Karpas-422 (cell line): ENCODE measurements around the gene CYP1A2. TPM values are rescaled to one million over a fixed set of nuclear protein-coding genes. Genes with fewer than 3 reads are reported as not detected.

Source experiments
- DNase-seq: peaks from one replicate; pipeline ENCODE4 v3.0.0-alpha.2; 2015
- H2AFZ ChIP-seq: fragments of 200-600 bp; sonication (generic); 2 replicates; pipeline ENCODE4 v1.6.1; 2014; ENCODE audit warnings: antibody characterized with exemption, low read length, mixed read lengths
- H3K27ac ChIP-seq: fragments of 200-600 bp; sonication (generic); 2 replicates; pipeline ENCODE4 v1.5.1; 2014; ENCODE audit warnings: mild to moderate bottlenecking, low read length, moderate library complexity
- H3K27me3 ChIP-seq: fragments of 200-600 bp; sonication (generic); 2 replicates; pipeline ENCODE4 v1.6.1; 2014; ENCODE audit warnings: low read length, mixed read lengths
- H3K36me3 ChIP-seq: fragments of 200-600 bp; sonication (generic); 2 replicates; pipeline ENCODE4 v1.6.1; 2014; ENCODE audit warnings: low read length, mixed read lengths; ENCODE audit not compliant: insufficient read depth
- H3K4me1 ChIP-seq: fragments of 200-600 bp; sonication (generic); 2 replicates; pipeline ENCODE4 v1.6.1; 2014; ENCODE audit warnings: mild to moderate bottlenecking, low read length, mixed read lengths
- H3K4me2 ChIP-seq: fragments of 200-600 bp; sonication (generic); 2 replicates; pipeline ENCODE4 v1.6.1; 2014; ENCODE audit warnings: low read length, low read depth, mild to moderate bottlenecking; ENCODE audit not compliant: poor library complexity, severe bottlenecking
- H3K4me3 ChIP-seq: fragments of 200-600 bp; sonication (generic); 2 replicates; pipeline ENCODE4 v1.5.1; 2014; ENCODE audit warnings: mild to moderate bottlenecking, antibody characterized with exemption, low read length, mixed read lengths
- H3K79me2 ChIP-seq: fragments of 200-600 bp; sonication (generic); 2 replicates; pipeline ENCODE4 v1.6.1; 2014; ENCODE audit warnings: mild to moderate bottlenecking, low read length, mixed read lengths
- H3K9ac ChIP-seq: fragments of 200-600 bp; sonication (generic); 2 replicates; pipeline ENCODE4 v1.6.0; 2014; ENCODE audit warnings: low read length
- H3K9me2 ChIP-seq: fragments of 200-600 bp; sonication (generic), shearing (Covaris generic); replicated peaks from 2 replicates; pipeline ENCODE4 v1.6.0; 2014; ENCODE audit warnings: mild to moderate bottlenecking, low read length, moderate library complexity; ENCODE audit not compliant: insufficient read depth
- H3K9me3 ChIP-seq: fragments of 300-700, 200-600 bp; sonication (generic); 2 replicates; pipeline ENCODE4 v1.6.1; 2014; ENCODE audit warnings: low read length, mixed read lengths
- H4K20me1 ChIP-seq: fragments of 200-600 bp; sonication (generic); 2 replicates; pipeline ENCODE4 v1.6.1; 2014; ENCODE audit warnings: mild to moderate bottlenecking, antibody characterized with exemption, low read length, low read depth; ENCODE audit not compliant: insufficient read depth
- total RNA-seq: library from RNA; depleted of rRNA; stranded (reverse); fragments of >200 nt; shearing (Covaris generic); gene quantifications from 2 replicates; pipeline ENCODE4 v1.2.3, GENCODE V29; 2014; ENCODE audit warnings: low replicate concordance; rRNA removed

Gene CYP1A2, protein sequence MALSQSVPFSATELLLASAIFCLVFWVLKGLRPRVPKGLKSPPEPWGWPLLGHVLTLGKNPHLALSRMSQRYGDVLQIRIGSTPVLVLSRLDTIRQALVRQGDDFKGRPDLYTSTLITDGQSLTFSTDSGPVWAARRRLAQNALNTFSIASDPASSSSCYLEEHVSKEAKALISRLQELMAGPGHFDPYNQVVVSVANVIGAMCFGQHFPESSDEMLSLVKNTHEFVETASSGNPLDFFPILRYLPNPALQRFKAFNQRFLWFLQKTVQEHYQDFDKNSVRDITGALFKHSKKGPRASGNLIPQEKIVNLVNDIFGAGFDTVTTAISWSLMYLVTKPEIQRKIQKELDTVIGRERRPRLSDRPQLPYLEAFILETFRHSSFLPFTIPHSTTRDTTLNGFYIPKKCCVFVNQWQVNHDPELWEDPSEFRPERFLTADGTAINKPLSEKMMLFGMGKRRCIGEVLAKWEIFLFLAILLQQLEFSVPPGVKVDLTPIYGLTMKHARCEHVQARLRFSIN
- not detected in 2 replicates for total RNA-seq

- Histone ChIP-seq H3K4me3 (no peak within 1 kb of the TSS), H3K4me2 (no peak within 1 kb of the TSS), H3K4me1 (peaks cover 3% of the 10 kb centered on the region; the same call in 1 of the 2 replicates), H3K9me3 (no peaks in the 10 kb centered on the region), H3K9me2 (no peaks in the 10 kb centered on the region), H3K27me3 (no peaks in the 10 kb centered on the region), H4K20me1 (no peaks in the 10 kb centered on the region), H3K79me2 (no peaks in the 10 kb centered on the region), H3K27ac (no peak within 1 kb of the TSS), H3K9ac (no peak within 1 kb of the TSS), H2AFZ (no peak within 1 kb of the TSS), H3K36me3 (no peaks in the 10 kb centered on the region)
- DNase-seq: no peak
Measured at GRCh38 chr15:74748322-74748946, at the start of gene CYP1A2. Gene CYP1A2, plus strand, starts transcription at chr15:74748845. Its CDS starts 894 bp downstream, at chr15:74749739.

DNA sequence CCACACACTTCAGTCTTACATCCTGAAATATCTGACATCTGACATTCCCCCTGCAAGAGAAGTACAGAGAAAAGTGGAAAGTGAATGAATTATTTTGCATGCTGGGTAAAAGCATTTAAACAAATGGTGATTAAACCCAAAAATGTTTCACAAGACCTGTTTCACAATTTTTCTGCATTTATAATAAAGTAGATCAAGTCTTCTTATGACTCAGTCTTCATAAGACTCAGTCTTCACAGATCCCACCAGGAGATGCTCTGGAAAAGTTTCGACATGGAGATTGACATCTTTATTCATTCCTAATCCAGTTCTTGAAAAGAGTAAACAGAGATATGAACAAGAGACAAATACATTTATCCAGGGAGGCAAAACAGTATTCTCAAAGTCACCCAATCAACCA is 39.6 kb upstream of the CYP1A2 start:
- Histone ChIP-seq H4K20me1 (no peaks in the 10 kb centered on the region), H3K4me2 (no peak overlapping the region), H2AFZ (no peak overlapping the region), H3K4me1 (no peaks in the 10 kb centered on the region), H3K27ac (no peak overlapping the region), H3K36me3 (no peaks in the 10 kb centered on the region), H3K79me2 (no peaks in the 10 kb centered on the region), H3K27me3 (no peaks in the 10 kb centered on the region), H3K9me2 (no peaks in the 10 kb centered on the region), H3K4me3 (no peak overlapping the region), H3K9me3 (no peaks in the 10 kb centered on the region), H3K9ac (no peak overlapping the region)
- peak; percentile 35 for DNase-seq

DNA sequence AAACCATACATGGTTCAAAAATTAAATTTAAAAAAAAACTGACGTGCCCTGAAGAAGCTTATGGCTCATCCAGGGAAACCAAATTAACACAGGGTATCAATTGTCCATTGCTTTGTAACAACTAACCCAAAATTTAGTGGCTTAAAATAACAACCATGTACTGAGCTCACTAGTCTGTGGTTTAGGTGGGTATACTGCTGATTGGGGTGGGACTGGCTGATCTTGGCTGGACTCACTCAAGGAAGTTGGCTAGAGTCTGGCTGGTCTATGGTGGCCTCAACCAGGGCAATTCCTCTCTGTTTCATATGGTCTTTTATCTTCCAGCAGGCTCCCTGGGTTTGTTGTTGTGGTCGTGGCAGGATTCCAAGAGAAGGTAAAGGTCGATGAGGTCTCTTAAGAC is 38.8 kb upstream of the CYP1A2 start:
- no peaks in the 10 kb centered on the region for H3K4me1 ChIP-seq
- no peaks in the 10 kb centered on the region for H3K27me3 ChIP-seq
- no peak overlapping the region for H3K4me2 ChIP-seq
- H3K27ac ChIP-seq: no peak overlapping the region
- H3K9ac ChIP-seq: no peak overlapping the region
- no peaks in the 10 kb centered on the region for H3K36me3 ChIP-seq
- no peaks in the 10 kb centered on the region for H3K9me3 ChIP-seq
- DNase-seq: no peak
- no peak overlapping the region for H3K4me3 ChIP-seq
- no peaks in the 10 kb centered on the region for H3K79me2 ChIP-seq
- no peaks in the 10 kb centered on the region for H4K20me1 ChIP-seq
- no peak overlapping the region for H2AFZ ChIP-seq
- no peaks in the 10 kb centered on the region for H3K9me2 ChIP-seq

DNA sequence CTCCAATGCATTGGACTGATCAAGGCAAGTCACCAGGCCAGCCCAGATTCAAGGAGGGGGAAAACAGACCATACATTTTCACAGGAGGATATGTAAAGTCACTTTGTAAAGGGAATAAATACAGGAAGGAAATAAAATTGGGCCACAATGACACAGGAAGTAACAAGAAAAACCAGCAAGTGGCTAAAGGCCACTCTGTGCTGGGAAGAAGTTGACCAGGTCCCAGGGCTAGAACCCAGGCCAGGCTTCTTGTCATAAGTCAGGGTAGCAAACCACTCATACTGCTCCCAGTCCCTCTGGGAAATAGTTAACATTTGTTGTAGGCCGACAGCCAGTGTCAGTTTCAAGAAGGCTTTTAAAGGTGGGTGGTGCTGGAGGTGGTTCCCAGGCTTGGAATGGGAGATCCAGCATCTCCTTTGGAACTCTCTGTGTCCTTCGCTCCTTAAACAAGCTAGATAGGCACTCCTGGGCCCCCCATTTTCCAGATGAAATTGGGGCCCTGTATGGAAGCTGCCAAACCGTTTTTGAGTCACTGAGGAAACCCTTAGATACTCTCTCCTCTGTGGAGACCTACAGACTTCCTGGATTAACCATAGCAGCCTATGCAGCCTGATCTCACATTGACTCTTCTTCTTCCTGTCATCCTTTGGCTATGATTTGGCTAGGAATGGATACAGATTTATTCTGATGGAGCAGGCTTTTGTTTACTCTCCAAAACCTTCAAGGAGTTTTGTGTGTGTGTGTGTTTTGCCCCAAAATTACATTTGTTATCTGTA is 38.1 kb upstream of the CYP1A2 start:
- Histone ChIP-seq H3K27me3 (no peaks in the 10 kb centered on the region), H3K9me2 (no peaks in the 10 kb centered on the region), H3K4me3 (no peak overlapping the region), H4K20me1 (no peaks in the 10 kb centered on the region), H3K4me1 (no peaks in the 10 kb centered on the region), H3K36me3 (no peaks in the 10 kb centered on the region), H3K9ac (no peak overlapping the region), H3K4me2 (no peak overlapping the region), H3K79me2 (no peaks in the 10 kb centered on the region), H3K9me3 (no peaks in the 10 kb centered on the region), H3K27ac (no peak overlapping the region), H2AFZ (no peak overlapping the region; the same call in 1 of the 2 replicates)
- no peak for DNase-seq

DNA sequence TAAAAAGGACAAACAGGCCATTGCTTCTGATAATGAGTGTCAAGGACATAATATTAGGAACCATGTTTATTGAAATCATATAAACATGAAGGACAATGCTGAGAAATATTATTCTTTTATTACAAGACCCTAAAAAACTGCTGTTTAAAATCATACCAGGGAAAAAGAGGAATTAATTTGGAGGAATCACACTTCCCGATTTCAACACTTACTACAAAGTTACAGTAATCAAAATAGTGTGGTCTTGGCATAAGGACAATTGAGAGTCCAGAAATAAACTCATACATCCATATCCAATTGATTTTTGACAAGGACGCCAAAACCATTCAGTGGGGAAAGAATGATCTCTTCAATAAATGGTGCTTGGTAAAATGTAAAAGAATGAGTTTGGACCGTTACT is 36.3 kb upstream of the CYP1A2 start:
- H3K4me1 ChIP-seq: no peaks in the 10 kb centered on the region
- H3K27ac ChIP-seq: no peak overlapping the region
- no peaks in the 10 kb centered on the region for H3K79me2 ChIP-seq
- H3K4me3 ChIP-seq: no peak overlapping the region
- no peak for DNase-seq
- H3K9ac ChIP-seq: no peak overlapping the region
- H2AFZ ChIP-seq: no peak overlapping the region
- no peaks in the 10 kb centered on the region for H3K9me3 ChIP-seq
- H3K9me2 ChIP-seq: no peaks in the 10 kb centered on the region
- H4K20me1 ChIP-seq: no peaks in the 10 kb centered on the region
- H3K4me2 ChIP-seq: no peak overlapping the region
- no peaks in the 10 kb centered on the region for H3K27me3 ChIP-seq
- H3K36me3 ChIP-seq: no peaks in the 10 kb centered on the region

GRCh38 chr15:74716651-74717050 is 32.0 kb upstream of the CYP1A2 start:
- Histone ChIP-seq H3K4me2 (no peak overlapping the region), H3K9me2 (no peaks in the 10 kb centered on the region), H3K27me3 (no peaks in the 10 kb centered on the region), H3K9ac (no peak overlapping the region), H4K20me1 (no peaks in the 10 kb centered on the region), H3K4me3 (no peak overlapping the region), H3K36me3 (no peaks in the 10 kb centered on the region), H2AFZ (no peak overlapping the region), H3K79me2 (no peaks in the 10 kb centered on the region), H3K27ac (no peak overlapping the region), H3K4me1 (no peaks in the 10 kb centered on the region), H3K9me3 (no peaks in the 10 kb centered on the region)
- DNase-seq: no peak

GRCh38 chr15:74722591-74722990 is 26.1 kb upstream of the CYP1A2 start:
- Histone ChIP-seq H3K4me3 (no peak overlapping the region), H4K20me1 (no peaks in the 10 kb centered on the region; the same call in 1 of the 2 replicates), H3K9me3 (no peaks in the 10 kb centered on the region), H3K79me2 (no peaks in the 10 kb centered on the region), H3K27ac (no peak overlapping the region), H2AFZ (no peak overlapping the region), H3K4me1 (no peaks in the 10 kb centered on the region), H3K27me3 (no peaks in the 10 kb centered on the region), H3K36me3 (no peaks in the 10 kb centered on the region), H3K9me2 (no peaks in the 10 kb centered on the region), H3K4me2 (no peak overlapping the region), H3K9ac (no peak overlapping the region)
- DNase-seq: no peak

GRCh38 chr15:74723187-74723586 is 25.5 kb upstream of the CYP1A2 start:
- Histone ChIP-seq H3K4me1 (no peaks in the 10 kb centered on the region), H3K9ac (no peak overlapping the region), H4K20me1 (no peaks in the 10 kb centered on the region; the same call in 1 of the 2 replicates), H3K9me3 (no peaks in the 10 kb centered on the region), H3K27me3 (no peaks in the 10 kb centered on the region), H3K9me2 (no peaks in the 10 kb centered on the region), H3K4me3 (no peak overlapping the region), H3K79me2 (no peaks in the 10 kb centered on the region), H3K4me2 (no peak overlapping the region), H3K36me3 (no peaks in the 10 kb centered on the region), H2AFZ (no peak overlapping the region), H3K27ac (no peak overlapping the region)
- DNase-seq: no peak
